Measurements from ENCODE around the gene PRKG1.
"Not testable (repeated sequence)": the region's sequence is repeated elsewhere in the genome, so short reads cannot be mapped to it uniquely, and the experiment has no call there.

PRKG1 gene

GRCh38 chr10:51341745-51342144 is 267.5 kb downstream of the PRKG1 start:
- DNase-seq, result not testable (repeated sequence)

- DNase-seq, result no peak
These were observed 268.1 kb downstream of the PRKG1 start for GRCh38 chr10:51342381-51342780.

DNA sequence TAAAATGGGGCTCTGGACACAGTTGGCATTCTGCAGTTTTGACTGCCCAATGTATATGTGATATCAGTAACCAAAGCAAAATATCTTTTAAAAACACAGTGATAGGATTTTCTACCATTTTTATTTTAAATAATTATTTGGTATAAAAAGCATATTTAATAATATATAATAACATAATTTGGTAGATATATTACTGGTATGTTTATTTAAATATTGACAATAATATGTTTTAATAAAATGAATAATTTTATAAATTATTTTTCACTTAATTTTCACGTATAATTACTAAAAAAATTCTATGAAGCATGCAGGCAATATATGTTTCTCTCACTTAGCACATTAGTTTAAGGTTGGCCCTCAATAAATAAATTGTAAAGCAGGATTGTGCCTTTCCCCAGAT is 269.1 kb downstream of the PRKG1 start:
- no peak for DNase-seq

DNA sequence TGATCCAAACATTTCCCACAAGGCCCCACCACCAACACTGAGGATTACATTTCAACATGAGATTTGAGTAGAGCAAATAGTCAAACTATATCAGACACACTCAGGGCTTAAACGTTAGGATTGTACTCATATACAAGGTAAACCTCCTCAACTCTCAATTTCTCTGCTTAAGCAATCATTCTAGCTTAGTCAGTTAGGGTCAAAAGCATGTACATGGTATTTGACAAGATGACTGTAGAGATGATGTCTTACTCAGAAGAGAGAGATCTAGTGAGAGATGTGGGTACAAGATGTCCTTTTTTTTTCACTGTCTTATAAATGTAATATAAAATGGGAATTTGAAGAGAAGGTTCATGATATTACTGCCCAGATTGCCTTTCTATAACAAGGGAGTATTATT is 270.1 kb downstream of the PRKG1 start:
- DNase-seq, result no peak

DNA sequence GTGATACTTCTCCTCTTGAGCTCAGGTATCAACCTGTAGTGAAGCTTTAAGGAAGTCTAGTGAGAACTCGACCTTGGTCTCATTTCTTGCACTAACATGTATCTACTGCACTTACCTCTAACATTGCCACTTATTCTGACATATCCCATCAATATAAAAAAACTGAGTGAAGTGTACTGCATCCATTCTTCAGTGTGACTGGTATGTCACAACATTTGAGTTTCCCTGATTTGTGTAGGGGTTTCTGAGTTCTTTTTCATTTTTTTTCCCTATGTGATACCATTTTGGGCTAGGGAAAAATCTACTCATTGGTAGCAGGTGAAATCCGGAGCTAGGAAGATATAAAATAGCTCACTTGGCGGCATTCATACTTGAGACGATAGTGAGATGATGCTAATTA is 274.3 kb downstream of the PRKG1 start:
- no peak for DNase-seq

- no peak for DNase-seq
These were observed 282.9 kb downstream of the PRKG1 start for GRCh38 chr10:51357170-51357569.

- DNase-seq, result no peak
These were observed 283.9 kb downstream of the PRKG1 start for GRCh38 chr10:51358227-51358626.

DNA sequence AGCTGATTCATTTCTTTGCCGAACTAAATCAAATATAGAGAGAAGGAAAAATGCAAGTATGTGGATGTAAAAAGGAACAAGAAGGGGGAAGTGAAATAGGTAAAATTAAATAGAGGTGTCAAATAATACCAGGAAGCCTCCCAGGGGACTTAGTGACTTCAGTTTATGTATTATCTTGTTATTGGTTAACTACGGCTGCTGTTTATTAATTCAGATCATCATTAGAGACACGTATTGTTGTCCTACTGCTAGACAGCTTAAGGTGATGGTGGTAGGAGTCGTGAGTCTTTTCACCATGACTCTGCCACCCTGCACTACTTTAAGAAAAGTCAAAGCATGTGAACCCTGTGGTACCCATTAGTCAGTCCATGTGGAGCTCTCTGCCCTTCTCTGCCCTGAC is 289.1 kb downstream of the PRKG1 start:
- DNase-seq, result no peak

DNA sequence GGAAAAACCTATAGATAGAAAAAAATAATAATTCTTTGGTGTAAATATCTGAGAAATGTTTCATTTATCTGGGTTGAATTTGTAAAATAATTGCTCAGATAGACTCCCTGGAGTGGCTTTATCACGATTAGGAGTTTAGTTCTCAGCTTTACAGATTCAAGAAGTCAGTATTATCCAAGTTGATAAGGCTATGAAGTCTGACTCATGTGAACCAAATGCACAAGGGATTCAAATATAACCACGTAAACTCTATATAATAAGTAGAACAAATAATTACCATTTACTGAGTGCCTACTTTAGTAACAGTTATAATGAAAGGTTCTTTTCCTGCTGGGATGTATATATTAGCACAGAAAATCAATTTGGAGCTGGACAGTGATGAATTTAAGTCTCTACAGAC is 290.4 kb downstream of the PRKG1 start:
- DNase-seq, result no peak

GRCh38 chr10:51366044-51366443 is 291.8 kb downstream of the PRKG1 start:
- no peak for DNase-seq

DNA sequence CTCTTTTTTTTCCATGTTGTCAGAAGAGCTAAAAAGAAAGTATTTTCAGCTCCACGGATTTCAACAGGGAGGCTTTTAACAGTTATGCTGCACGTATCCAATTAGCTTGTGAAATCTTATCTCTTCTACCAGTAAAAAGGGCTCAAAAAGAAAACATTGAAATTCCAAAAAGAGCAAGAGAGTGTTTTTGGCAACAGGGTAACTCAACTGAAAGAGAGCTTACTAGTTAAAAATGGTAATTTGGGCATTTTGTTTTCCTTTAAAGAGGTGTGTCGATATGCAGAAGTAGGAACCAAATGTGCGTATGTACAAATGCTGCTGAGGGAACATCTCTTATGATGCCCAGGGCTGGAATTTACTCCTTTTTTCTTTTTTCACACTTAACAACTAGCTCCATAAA is 292.8 kb downstream of the PRKG1 start:
- no peak for DNase-seq

DNA sequence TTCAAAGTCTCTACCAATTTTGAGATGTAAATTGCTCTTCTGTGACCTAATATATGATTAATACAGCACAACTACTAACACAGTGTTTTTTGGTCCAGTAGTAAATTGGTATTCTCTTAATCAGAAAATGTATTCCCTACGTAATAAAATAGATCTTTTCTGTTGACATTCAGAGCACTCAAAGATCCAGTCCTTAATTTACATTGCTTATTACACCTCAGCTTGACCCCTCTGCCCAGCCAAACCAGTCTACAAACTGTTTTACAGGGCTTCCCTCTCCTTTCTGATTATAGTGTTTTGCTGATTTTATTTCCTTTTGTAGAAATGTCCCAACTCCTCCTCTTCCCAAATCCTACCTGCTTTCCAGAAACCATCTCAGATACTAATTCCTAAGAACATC is 293.4 kb downstream of the PRKG1 start:
- no peak for DNase-seq

DNA sequence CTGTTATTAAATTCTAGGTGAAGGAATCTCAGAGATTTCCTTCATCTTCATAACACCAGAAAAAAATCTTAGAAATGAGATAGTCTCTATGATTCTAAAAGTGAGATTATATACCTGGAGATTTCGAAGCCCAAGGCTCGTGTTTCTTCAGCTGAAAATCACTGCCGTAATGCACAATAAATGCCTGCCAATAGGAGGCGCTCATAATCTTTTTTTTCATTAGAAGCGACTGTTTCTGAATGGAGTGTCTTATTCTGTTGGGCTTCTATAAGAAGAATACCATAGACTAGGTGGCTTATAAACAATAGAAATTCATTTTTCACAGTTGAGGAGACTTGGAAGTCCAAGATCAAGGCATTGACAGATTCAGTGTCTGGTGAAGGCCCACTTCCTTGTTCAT is 294.7 kb downstream of the PRKG1 start:
- DNase-seq, result no peak

GRCh38 chr10:51369903-51370302 is 295.6 kb downstream of the PRKG1 start:
- DNase-seq, result no peak

DNA sequence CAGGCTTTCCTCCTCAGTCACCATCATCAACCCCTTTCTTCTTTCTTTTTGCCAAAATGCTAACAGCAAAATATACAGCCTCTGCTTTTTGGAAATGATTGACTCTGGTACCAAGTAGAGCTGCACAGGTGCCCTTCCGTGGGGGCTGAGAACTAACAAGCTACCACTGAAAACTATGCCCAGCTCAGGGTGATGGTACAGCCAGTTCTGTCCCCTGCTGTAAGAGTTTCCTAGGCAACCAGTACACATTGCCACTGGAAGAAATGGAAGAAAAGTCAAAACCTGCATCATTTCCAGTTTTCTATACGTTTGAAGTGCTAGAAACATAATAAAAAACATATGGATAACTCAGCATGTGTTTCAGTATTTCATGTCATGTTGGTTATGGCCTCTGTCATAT is 297.5 kb downstream of the PRKG1 start:
- no peak for DNase-seq

DNA sequence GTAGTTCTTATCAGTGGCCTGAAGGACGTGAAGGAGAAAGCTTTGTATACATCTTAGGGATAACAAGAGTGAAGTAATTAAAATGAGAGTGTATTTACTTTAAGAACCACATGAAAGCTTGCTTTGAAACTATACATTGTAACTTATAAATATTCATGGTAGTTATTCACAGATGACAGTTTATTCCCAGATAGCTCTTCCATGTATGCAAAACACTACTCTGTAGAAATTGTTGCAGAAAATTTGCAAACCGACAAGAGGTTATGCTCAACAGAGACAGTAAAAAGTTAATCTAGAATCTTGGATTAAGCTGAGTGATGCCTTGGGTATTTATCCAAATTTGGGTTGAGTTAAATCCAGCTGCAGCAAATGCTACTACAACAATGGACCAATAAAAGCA is 301.5 kb downstream of the PRKG1 start:
- DNase-seq, result no peak

GRCh38 chr10:51377070-51377931 is 303.0 kb downstream of the PRKG1 start:
- DNase-seq, result no peak

- no peak for DNase-seq
These were observed 303.8 kb downstream of the PRKG1 start for GRCh38 chr10:51377932-51378599.

DNA sequence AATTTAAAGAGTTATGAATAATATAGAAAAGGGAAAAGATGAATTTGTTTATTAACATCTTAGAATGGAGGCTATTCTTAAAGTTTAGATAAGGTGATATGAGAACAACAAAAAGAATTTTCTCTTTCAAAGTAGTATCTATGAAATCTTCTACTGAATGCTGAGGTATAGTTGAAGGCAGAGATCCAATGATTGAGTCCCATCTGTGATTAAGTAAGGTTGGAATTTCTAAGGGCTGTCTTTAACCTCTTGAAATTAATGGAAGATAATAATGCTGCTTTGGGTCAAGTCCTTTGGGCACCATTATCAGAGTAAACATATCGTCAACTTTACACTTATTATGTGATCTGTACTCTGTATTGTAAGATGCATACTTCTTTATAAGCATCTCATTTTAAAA is 307.9 kb downstream of the PRKG1 start:
- DNase-seq, result no peak

GRCh38 chr10:51384971-51385370 is 310.7 kb downstream of the PRKG1 start:
- DNase-seq, result no peak

GRCh38 chr10:51386248-51386885 is 312.1 kb downstream of the PRKG1 start:
- no peak for DNase-seq

DNA sequence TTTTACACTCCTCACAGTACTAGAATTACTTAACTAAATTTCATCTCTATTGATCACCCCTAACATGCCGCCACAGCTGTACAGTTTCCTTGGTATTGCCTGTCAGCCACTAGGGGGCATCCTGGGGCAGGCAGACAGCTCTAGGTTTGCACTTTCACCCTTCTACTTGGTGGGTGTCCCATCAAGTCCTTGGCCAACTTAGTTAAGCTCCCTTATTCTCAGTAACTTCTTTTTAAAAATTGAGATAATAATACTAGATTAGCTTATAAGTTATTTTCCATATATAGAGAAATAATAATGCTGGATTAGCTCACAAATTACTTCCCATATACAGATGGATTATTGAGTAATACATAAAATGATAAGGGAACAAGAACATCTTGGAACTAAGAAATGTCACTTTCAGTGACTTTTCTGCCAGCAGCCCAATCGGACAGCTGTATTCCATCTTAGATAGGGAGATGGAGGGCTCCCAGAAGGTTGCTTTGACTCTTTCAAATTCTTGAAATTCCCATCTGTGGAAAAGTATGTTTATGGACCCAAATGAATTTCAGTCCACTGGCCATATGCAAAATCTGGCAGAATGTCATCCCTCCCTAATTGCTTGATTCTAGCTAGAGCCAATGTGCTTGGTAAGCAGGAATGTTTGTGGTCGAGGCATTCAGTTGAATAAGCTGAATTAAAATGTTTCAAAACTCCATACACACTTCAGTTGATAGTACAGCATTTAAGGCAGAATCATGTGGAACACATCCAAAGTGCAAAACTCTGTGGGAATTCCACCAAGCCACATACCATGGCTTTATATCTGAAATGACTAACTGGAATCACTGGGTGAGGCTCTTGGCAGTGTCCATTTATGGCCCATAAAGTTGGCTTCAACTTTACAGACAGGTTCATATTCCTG is 315.4 kb downstream of the PRKG1 start:
- DNase-seq, result no peak

DNA sequence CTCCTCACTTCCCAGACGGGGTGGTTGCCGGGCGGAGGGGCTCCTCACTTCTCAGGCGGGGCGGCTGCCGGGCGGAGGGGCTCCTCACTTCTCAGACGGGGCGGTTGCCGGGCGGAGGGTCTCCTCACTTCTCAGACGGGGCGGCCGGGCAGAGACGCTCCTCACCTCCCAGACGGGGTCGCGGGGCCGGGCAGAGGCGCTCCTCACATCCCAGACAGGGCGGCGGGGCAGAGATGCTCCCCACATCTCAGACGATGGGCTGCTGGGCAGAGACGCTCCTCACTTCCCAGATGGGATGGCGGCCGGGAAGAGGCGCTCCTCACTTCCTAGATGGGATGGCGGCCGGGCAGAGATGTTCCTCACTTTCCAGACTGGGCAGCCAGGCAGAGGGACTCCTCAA is 318.7 kb downstream of the PRKG1 start:
- DNase-seq, result not testable (repeated sequence)
